ENCODE results near the gene IFNGR1. TPM values are rescaled to one million over a fixed set of nuclear protein-coding genes. Genes with fewer than 3 reads are reported as not detected.

Gene IFNGR1
- total and polyA plus RNA-seq, 10 of the 15 experiments (the other 5 are each of a cell fraction or from before 2014, with no cell fraction given) = 89.0 to 296 (median 138) TPM

GRCh38 chr6:137218917-137219663 is at the start of gene IFNGR1 (continued):
- TF ChIP-seq, protein P1, sequence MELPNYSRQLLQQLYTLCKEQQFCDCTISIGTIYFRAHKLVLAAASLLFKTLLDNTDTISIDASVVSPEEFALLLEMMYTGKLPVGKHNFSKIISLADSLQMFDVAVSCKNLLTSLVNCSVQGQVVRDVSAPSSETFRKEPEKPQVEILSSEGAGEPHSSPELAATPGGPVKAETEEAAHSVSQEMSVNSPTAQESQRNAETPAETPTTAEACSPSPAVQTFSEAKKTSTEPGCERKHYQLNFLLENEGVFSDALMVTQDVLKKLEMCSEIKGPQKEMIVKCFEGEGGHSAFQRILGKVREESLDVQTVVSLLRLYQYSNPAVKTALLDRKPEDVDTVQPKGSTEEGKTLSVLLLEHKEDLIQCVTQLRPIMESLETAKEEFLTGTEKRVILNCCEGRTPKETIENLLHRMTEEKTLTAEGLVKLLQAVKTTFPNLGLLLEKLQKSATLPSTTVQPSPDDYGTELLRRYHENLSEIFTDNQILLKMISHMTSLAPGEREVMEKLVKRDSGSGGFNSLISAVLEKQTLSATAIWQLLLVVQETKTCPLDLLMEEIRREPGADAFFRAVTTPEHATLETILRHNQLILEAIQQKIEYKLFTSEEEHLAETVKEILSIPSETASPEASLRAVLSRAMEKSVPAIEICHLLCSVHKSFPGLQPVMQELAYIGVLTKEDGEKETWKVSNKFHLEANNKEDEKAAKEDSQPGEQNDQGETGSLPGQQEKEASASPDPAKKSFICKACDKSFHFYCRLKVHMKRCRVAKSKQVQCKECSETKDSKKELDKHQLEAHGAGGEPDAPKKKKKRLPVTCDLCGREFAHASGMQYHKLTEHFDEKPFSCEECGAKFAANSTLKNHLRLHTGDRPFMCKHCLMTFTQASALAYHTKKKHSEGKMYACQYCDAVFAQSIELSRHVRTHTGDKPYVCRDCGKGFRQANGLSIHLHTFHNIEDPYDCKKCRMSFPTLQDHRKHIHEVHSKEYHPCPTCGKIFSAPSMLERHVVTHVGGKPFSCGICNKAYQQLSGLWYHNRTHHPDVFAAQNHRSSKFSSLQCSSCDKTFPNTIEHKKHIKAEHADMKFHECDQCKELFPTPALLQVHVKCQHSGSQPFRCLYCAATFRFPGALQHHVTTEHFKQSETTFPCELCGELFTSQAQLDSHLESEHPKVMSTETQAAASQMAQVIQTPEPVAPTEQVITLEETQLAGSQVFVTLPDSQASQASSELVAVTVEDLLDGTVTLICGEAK (IDR thresholded peaks at IDR 0.05; ENCODE audit: borderline replicate concordance) = peak; percentile 77; the same call in 1 of the 2 replicates
- TF ChIP-seq RFX5 (IDR thresholded peaks at IDR 0.05; ENCODE audit: low read depth, low read length) (peak; percentile 41; the same call in 1 of the 2 replicates), MYB (IDR thresholded peaks at IDR 0.05; ENCODE audit: borderline replicate concordance, low read depth, low read length) (no peak), SREBF2 (IDR thresholded peaks at IDR 0.05; ENCODE audit: low read length) (no peak), MEF2B (IDR thresholded peaks at IDR 0.05; ENCODE audit: partially characterized antibody, poor library complexity, severe bottlenecking) (no peak), BHLHE40 (IDR thresholded peaks at IDR 0.05; ENCODE audit: borderline replicate concordance in 1 of 2, low read depth in 2 of 2, low read length in 1 of 2) (peak; percentile 50 to 56; a peak in 1 of 4 replicates), HDGF (IDR thresholded peaks at IDR 0.05) (peak; percentile 80; the same call in 1 of the 2 replicates), EZH2 (IDR thresholded peaks at IDR 0.05; ENCODE audit: borderline replicate concordance, control insufficient read depth, low read depth, low read length) (no peak), LARP7 (IDR thresholded peaks at IDR 0.05) (peak; percentile 84), SIN3A (IDR thresholded peaks at IDR 0.05; ENCODE audit: low read depth, low read length) (peak; percentile 57; the same call in 1 of the 2 replicates), DPF2 (IDR thresholded peaks at IDR 0.05) (peak; percentile 73; the same call in 1 of the 2 replicates), NFXL1 (IDR thresholded peaks at IDR 0.05; ENCODE audit: borderline replicate concordance) (no peak), FOXM1 (IDR thresholded peaks at IDR 0.05; ENCODE audit: low read depth, low read length) (no peak), ZBED1 (IDR thresholded peaks at IDR 0.05; ENCODE audit: borderline replicate concordance) (no peak), POLR2AphosphoS5 (IDR thresholded peaks at IDR 0.05; ENCODE audit: low read length) (peak; percentile 84), ZNF274 (IDR thresholded peaks at IDR 0.05; ENCODE audit: insufficient read depth, insufficient read length) (no peak)
- TF ChIP-seq, protein P2, sequence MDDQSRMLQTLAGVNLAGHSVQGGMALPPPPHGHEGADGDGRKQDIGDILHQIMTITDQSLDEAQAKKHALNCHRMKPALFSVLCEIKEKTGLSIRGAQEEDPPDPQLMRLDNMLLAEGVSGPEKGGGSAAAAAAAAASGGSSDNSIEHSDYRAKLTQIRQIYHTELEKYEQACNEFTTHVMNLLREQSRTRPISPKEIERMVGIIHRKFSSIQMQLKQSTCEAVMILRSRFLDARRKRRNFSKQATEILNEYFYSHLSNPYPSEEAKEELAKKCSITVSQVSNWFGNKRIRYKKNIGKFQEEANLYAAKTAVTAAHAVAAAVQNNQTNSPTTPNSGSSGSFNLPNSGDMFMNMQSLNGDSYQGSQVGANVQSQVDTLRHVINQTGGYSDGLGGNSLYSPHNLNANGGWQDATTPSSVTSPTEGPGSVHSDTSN (IDR thresholded peaks at IDR 0.05; ENCODE audit: insufficient replicate concordance, low read depth, low read length) = no peak
- TF ChIP-seq, protein P3, sequence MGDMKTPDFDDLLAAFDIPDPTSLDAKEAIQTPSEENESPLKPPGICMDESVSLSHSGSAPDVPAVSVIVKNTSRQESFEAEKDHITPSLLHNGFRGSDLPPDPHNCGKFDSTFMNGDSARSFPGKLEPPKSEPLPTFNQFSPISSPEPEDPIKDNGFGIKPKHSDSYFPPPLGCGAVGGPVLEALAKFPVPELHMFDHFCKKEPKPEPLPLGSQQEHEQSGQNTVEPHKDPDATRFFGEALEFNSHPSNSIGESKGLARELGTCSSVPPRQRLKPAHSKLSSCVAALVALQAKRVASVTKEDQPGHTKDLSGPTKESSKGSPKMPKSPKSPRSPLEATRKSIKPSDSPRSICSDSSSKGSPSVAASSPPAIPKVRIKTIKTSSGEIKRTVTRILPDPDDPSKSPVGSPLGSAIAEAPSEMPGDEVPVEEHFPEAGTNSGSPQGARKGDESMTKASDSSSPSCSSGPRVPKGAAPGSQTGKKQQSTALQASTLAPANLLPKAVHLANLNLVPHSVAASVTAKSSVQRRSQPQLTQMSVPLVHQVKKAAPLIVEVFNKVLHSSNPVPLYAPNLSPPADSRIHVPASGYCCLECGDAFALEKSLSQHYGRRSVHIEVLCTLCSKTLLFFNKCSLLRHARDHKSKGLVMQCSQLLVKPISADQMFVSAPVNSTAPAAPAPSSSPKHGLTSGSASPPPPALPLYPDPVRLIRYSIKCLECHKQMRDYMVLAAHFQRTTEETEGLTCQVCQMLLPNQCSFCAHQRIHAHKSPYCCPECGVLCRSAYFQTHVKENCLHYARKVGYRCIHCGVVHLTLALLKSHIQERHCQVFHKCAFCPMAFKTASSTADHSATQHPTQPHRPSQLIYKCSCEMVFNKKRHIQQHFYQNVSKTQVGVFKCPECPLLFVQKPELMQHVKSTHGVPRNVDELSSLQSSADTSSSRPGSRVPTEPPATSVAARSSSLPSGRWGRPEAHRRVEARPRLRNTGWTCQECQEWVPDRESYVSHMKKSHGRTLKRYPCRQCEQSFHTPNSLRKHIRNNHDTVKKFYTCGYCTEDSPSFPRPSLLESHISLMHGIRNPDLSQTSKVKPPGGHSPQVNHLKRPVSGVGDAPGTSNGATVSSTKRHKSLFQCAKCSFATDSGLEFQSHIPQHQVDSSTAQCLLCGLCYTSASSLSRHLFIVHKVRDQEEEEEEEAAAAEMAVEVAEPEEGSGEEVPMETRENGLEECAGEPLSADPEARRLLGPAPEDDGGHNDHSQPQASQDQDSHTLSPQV (IDR thresholded peaks at IDR 0.05) = no peak
- TF ChIP-seq, protein P4, sequence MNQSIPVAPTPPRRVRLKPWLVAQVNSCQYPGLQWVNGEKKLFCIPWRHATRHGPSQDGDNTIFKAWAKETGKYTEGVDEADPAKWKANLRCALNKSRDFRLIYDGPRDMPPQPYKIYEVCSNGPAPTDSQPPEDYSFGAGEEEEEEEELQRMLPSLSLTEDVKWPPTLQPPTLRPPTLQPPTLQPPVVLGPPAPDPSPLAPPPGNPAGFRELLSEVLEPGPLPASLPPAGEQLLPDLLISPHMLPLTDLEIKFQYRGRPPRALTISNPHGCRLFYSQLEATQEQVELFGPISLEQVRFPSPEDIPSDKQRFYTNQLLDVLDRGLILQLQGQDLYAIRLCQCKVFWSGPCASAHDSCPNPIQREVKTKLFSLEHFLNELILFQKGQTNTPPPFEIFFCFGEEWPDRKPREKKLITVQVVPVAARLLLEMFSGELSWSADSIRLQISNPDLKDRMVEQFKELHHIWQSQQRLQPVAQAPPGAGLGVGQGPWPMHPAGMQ (IDR thresholded peaks at IDR 0.05; ENCODE audit: borderline replicate concordance) = no peak

Data from GM12878 (cell line).